CD8-positive, alpha-beta memory T cell (primary cell): ENCODE results near the gene CD300LG. TPM values are rescaled to one million over a fixed set of nuclear protein-coding genes. Genes with fewer than 3 reads are reported as not detected.
A peak's percentile ranks its signal among the peaks of the same experiment; 100 is the strongest.

Source experiments
- CTCF ChIA-PET: fragments of 350-600 bp; sonication (Branson Sonifier 250); formaldehyde crosslinking; loops from one replicate; lab custom pipeline; 2021; ENCODE audit warnings: antibody characterized with exemption; lab: Charles Lee
- POLR2A ChIA-PET: fragments of 350-600 bp; sonication (Branson Sonifier 250); formaldehyde crosslinking; loops from one replicate; lab custom pipeline; 2021; ENCODE audit warnings: antibody characterized with exemption; lab: Charles Lee
- DNase-seq, 5 donors: peaks; one replicate each; pipeline versions ENCODE4 v3.0.0 to v3.0.0-alpha.2; 2020 to 2022; ENCODE audit warnings: mixed read lengths in 1 of 5
- H3K27ac ChIP-seq: one replicate; pipeline ENCODE4 v1.7.0; 2013; ENCODE audit warnings: low read depth, mild to moderate bottlenecking, low read length, moderate library complexity
- H3K27me3 ChIP-seq: 2 replicates; pipeline ENCODE4 v1.7.0; 2013; ENCODE audit warnings: low read length, mild to moderate bottlenecking; ENCODE audit not compliant: insufficient read depth, poor library complexity, severe bottlenecking
- H3K36me3 ChIP-seq: 2 replicates; pipeline ENCODE4 v1.7.0; 2013; ENCODE audit warnings: mild to moderate bottlenecking, low read length, moderate library complexity; ENCODE audit not compliant: insufficient read depth
- H3K4me1 ChIP-seq: 2 replicates; pipeline ENCODE4 v1.7.0; 2013; ENCODE audit warnings: mild to moderate bottlenecking, low read length, moderate library complexity; ENCODE audit not compliant: insufficient read depth
- H3K4me3 ChIP-seq: 2 replicates; pipeline ENCODE4 v1.7.0; 2013; ENCODE audit warnings: mild to moderate bottlenecking, low read length
- H3K9me3 ChIP-seq: 2 replicates; pipeline ENCODE4 v1.7.0; 2013; ENCODE audit warnings: mild to moderate bottlenecking, low read length
- H3K27ac Mint-ChIP-seq, 8 donors: one replicate each; pipeline ENCODE4 v1.8.0; 2020 to 2021; ENCODE audit warnings: mixed read lengths in 8 of 8, mild to moderate bottlenecking in 6 of 8, inconsistent platforms in 3 of 8, moderate library complexity in 3 of 8
- H3K27me3 Mint-ChIP-seq, 2 donors: one replicate each; pipeline ENCODE4 v1.8.0; 2020 to 2021; ENCODE audit warnings: mixed read lengths in 2 of 2, mild to moderate bottlenecking in 1 of 2, moderate library complexity in 1 of 2
- H3K36me3 Mint-ChIP-seq, 3 donors: one replicate each; pipeline ENCODE4 v1.8.0; 2020 to 2021; ENCODE audit warnings: mixed read lengths in 3 of 3, inconsistent platforms in 1 of 3, mild to moderate bottlenecking in 1 of 3
- H3K4me1 Mint-ChIP-seq, 3 donors: one replicate each; pipeline ENCODE4 v1.8.0; 2020 to 2021; ENCODE audit warnings: mixed read lengths in 3 of 3, inconsistent platforms in 1 of 3, mild to moderate bottlenecking in 1 of 3
- H3K4me3 Mint-ChIP-seq, 7 donors: one replicate each; pipeline ENCODE4 v1.8.0; 2020 to 2021; ENCODE audit warnings: mixed read lengths in 7 of 7, mild to moderate bottlenecking in 6 of 7, moderate library complexity in 4 of 7, inconsistent platforms in 2 of 7
- H3K9me3 Mint-ChIP-seq, 5 donors: one replicate each; pipeline ENCODE4 v1.8.0; 2020 to 2022; ENCODE audit warnings: mixed read lengths in 5 of 5, mild to moderate bottlenecking in 3 of 5, moderate library complexity in 2 of 5, inconsistent platforms in 1 of 5
- polyA plus RNA-seq: library from polyadenylated mRNA; unstranded; fragments of 300-500 nt; fragmentation: Illumina TruSeq; gene quantifications from one replicate; pipeline ENCODE4 v1.2.3, GENCODE V29; 2021
- total RNA-seq, 2 experiments: library from RNA; stranded (reverse); gene quantifications; one replicate each; pipeline ENCODE4 v1.2.3, GENCODE V29; 2021

Gene CD300LG
- total and polyA plus RNA-seq, 3 experiments from 2014 or later = not detected

DNA sequence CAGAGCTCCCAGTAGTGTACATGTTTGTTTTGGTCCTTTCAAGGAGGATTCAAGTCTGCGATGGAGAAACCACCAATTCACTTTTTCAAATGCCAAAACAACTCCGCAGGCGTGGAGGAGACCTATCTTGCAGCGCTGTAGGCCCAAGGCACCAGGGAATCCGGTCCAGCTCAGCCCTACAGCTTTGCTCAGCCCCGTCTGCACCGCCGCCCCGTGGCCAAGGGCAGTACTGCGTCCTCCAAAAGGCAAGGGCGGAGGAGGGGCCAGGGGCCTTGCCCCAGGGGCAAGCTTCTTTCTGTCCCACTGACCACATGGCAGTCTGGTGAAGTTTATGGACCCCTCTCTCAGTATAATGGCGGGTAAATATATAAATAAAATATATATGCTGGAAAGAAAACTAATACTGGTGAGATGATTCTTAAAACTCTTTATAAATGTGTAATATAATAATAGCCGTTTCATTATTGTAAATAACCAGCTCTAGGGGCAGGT is 709 bp upstream of the CD300LG start:
- Mint-ChIP-seq H3K27ac (no peak overlapping the region), H3K9me3 (no peaks in the 10 kb centered on the region), H3K27me3 (peaks cover 10 to 39% of the 10 kb centered on the region in 2 donors), H3K36me3 (no peaks in the 10 kb centered on the region), H3K4me3 (no peak overlapping the region), H3K4me1 (no peaks in the 10 kb centered on the region)
- Histone ChIP-seq H3K27ac (no peak overlapping the region), H3K36me3 (no peaks in the 10 kb centered on the region), H3K4me3 (no peak overlapping the region), H3K9me3 (no peaks in the 10 kb centered on the region), H3K27me3 (no peaks in the 10 kb centered on the region), H3K4me1 (no peaks in the 10 kb centered on the region)
- peak; percentile 38 to 76 (median 60) for DNase-seq
- ChIA-PET POLR2A (no interaction called here), CTCF (interaction anchor here (0.8 to 2.2 kb wide), 10 partner anchors 13 to 154 kb away, joined by 3 to 7 read pairs (median 5); no protein-coding TSS in a partner anchor)

GRCh38 chr17:43848601-43849000 is 1.6 kb downstream of the CD300LG start:
- Histone ChIP-seq H3K36me3 (no peaks in the 10 kb centered on the region), H3K27me3 (no peaks in the 10 kb centered on the region), H3K27ac (no peak overlapping the region), H3K4me1 (no peaks in the 10 kb centered on the region), H3K9me3 (no peaks in the 10 kb centered on the region), H3K4me3 (no peak overlapping the region)
- DNase-seq = no peak
- Mint-ChIP-seq H3K27ac (no peak overlapping the region), H3K27me3 (peaks cover 5 to 50% of the 10 kb centered on the region in 2 donors), H3K36me3 (no peaks in the 10 kb centered on the region), H3K9me3 (no peaks in the 10 kb centered on the region), H3K4me1 (no peaks in the 10 kb centered on the region), H3K4me3 (no peak overlapping the region)
- ChIA-PET POLR2A (no interaction called here), CTCF (no interaction called here)

GRCh38 chr17:43849116-43849515 is 2.1 kb downstream of the CD300LG start:
- Mint-ChIP-seq H3K27me3 (peaks cover 8 to 54% of the 10 kb centered on the region in 2 donors), H3K9me3 (no peaks in the 10 kb centered on the region), H3K36me3 (no peaks in the 10 kb centered on the region), H3K27ac (no peak overlapping the region), H3K4me3 (no peak overlapping the region), H3K4me1 (no peaks in the 10 kb centered on the region)
- H3K9me3 ChIP-seq = no peaks in the 10 kb centered on the region
- no peaks in the 10 kb centered on the region for H3K27me3 ChIP-seq
- CTCF ChIA-PET = no interaction called here
- no peak for DNase-seq
- H3K27ac ChIP-seq = no peak overlapping the region
- H3K36me3 ChIP-seq = no peaks in the 10 kb centered on the region
- POLR2A ChIA-PET = no interaction called here
- H3K4me1 ChIP-seq = no peaks in the 10 kb centered on the region
- H3K4me3 ChIP-seq = no peak overlapping the region

DNA sequence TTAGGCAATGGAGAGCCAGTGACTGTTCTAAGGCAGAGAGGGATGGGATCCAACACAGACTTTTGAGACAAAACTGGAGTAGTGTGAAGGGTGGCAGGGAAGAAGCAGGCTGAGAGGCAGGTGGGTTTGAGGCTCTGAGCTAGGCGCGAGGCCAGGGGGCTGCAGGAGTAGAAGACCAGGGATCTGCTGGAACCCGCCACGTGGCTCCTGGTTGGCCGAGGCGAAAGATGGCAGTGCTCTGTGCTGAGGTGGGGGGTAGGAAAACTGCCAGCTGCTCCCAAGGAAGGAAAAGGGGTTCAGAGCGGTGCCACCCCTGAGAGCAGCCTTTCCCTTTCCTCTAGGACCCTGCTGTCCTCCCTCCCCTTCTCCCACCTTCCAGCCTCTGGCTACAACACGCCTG is 5.6 kb downstream of the CD300LG start:
- CTCF ChIA-PET = interaction anchor here (1.1 kb wide), 1 partner anchor 10 kb away, joined by 3 read pairs; no protein-coding TSS in a partner anchor
- H3K4me3 ChIP-seq = no peak overlapping the region
- H3K27me3 ChIP-seq = no peaks in the 10 kb centered on the region
- no peaks in the 10 kb centered on the region for H3K4me1 Mint-ChIP-seq
- peaks cover 0 to 2% (median 0%) of the 10 kb centered on the region in 5 donors for H3K9me3 Mint-ChIP-seq
- H3K27ac ChIP-seq = no peak overlapping the region
- H3K36me3 ChIP-seq = no peaks in the 10 kb centered on the region
- H3K4me1 ChIP-seq = no peaks in the 10 kb centered on the region
- H3K27ac Mint-ChIP-seq = peak overlapping the region in 1 of 8 donors; percentile 40
- H3K4me3 Mint-ChIP-seq = no peak overlapping the region
- H3K9me3 ChIP-seq = no peaks in the 10 kb centered on the region
- peaks cover 9 to 49% of the 10 kb centered on the region in 2 donors for H3K27me3 Mint-ChIP-seq
- POLR2A ChIA-PET = no interaction called here
- no peak for DNase-seq
- no peaks in the 10 kb centered on the region for H3K36me3 Mint-ChIP-seq

DNA sequence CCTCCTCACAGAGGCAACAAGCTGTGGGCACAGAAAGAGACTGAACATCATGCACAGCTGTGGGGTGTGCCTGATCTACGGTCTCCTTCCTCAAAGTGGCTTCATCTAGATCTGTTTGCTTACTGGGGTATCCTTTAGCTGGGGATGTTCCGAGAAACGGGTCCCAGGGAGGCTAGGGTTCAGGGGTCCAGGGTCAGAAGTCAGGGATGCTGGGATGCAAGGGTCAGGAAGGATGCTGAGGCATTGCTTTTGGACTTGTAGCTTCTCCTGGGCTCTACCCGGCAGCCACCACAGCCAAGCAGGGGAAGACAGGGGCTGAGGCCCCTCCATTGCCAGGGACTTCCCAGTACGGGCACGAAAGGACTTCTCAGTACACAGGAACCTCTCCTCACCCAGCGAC is 6.6 kb downstream of the CD300LG start:
- Histone ChIP-seq H3K4me3 (no peak overlapping the region), H3K4me1 (no peaks in the 10 kb centered on the region), H3K9me3 (no peaks in the 10 kb centered on the region), H3K27ac (no peak overlapping the region), H3K36me3 (no peaks in the 10 kb centered on the region), H3K27me3 (no peaks in the 10 kb centered on the region)
- Mint-ChIP-seq H3K27ac (no peak overlapping the region), H3K4me1 (no peaks in the 10 kb centered on the region), H3K36me3 (no peaks in the 10 kb centered on the region), H3K9me3 (peaks cover 0 to 2% (median 0%) of the 10 kb centered on the region in 5 donors), H3K4me3 (no peak overlapping the region), H3K27me3 (peaks cover 12 to 45% of the 10 kb centered on the region in 2 donors)
- ChIA-PET CTCF (interaction anchor here (1.1 kb wide), 1 partner anchor 11 kb away, joined by 3 read pairs; no protein-coding TSS in a partner anchor), POLR2A (no interaction called here)
- no peak for DNase-seq

DNA sequence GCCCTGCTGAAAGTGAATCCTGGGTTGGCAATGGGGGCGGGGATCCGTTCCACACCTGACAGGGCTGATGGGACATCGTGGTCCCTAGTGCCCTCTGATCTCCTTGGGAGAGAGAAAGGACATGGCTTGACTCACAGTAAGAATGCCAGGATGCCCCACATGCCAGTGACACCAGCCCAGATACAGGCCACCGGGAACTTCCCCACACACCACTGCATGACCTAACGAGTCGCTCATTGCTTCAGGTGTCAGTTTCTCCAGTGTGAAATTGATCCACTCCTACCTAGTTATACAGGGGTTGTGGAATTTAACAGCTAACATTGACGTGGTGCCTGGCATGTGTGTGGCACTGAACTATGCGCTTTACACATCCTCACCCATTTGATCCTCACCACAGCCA is 7.5 kb downstream of the CD300LG start:
- ChIA-PET CTCF (interaction anchor here (0.7 kb wide), 1 partner anchor 37 kb away, joined by 3 read pairs; no protein-coding TSS in a partner anchor), POLR2A (no interaction called here)
- peaks cover 0 to 2% (median 0%) of the 10 kb centered on the region in 5 donors for H3K9me3 Mint-ChIP-seq

GRCh38 chr17:43855061-43855460 is 8.1 kb downstream of the CD300LG start:
- Mint-ChIP-seq H3K27ac (no peak overlapping the region), H3K9me3 (peaks cover 0 to 2% (median 0%) of the 10 kb centered on the region in 5 donors), H3K27me3 (peaks cover 12 to 36% of the 10 kb centered on the region in 2 donors), H3K36me3 (no peaks in the 10 kb centered on the region), H3K4me3 (no peak overlapping the region), H3K4me1 (no peaks in the 10 kb centered on the region)
- Histone ChIP-seq H3K36me3 (no peaks in the 10 kb centered on the region), H3K27ac (no peak overlapping the region), H3K9me3 (no peaks in the 10 kb centered on the region), H3K4me1 (no peaks in the 10 kb centered on the region), H3K4me3 (no peak overlapping the region), H3K27me3 (no peaks in the 10 kb centered on the region)
- CTCF ChIA-PET = no interaction called here
- no peak for DNase-seq
- POLR2A ChIA-PET = no interaction called here

More for the DNA sequence above, 7.5 kb downstream of the CD300LG start:
- Mint-ChIP-seq H3K4me3 (no peak overlapping the region), H3K36me3 (no peaks in the 10 kb centered on the region), H3K27ac (peak overlapping the region in 1 of 8 donors; percentile 43), H3K27me3 (peaks cover 13 to 39% of the 10 kb centered on the region in 2 donors), H3K4me1 (no peaks in the 10 kb centered on the region)
- Histone ChIP-seq H3K4me1 (no peaks in the 10 kb centered on the region), H3K36me3 (no peaks in the 10 kb centered on the region), H3K27ac (no peak overlapping the region), H3K9me3 (no peaks in the 10 kb centered on the region), H3K4me3 (no peak overlapping the region), H3K27me3 (no peaks in the 10 kb centered on the region)
- no peak for DNase-seq

- Mint-ChIP-seq H3K27ac (no peak overlapping the region), H3K9me3 (peaks cover 0 to 2% (median 0%) of the 10 kb centered on the region in 5 donors), H3K4me3 (no peak overlapping the region), H3K36me3 (no peaks in the 10 kb centered on the region), H3K4me1 (no peaks in the 10 kb centered on the region), H3K27me3 (peaks cover 12 to 42% of the 10 kb centered on the region in 2 donors)
- H3K27me3 ChIP-seq = no peaks in the 10 kb centered on the region
- no peaks in the 10 kb centered on the region for H3K4me1 ChIP-seq
- H3K36me3 ChIP-seq = no peaks in the 10 kb centered on the region
- POLR2A ChIA-PET = no interaction called here
- no peak for DNase-seq
- CTCF ChIA-PET = interaction anchor here (1.0 kb wide), 1 partner anchor 15 kb away, joined by 4 read pairs; no protein-coding TSS in a partner anchor
- H3K9me3 ChIP-seq = no peaks in the 10 kb centered on the region
- no peak overlapping the region for H3K27ac ChIP-seq
- H3K4me3 ChIP-seq = no peak overlapping the region
Measured at GRCh38 chr17:43856141-43856540, 9.2 kb downstream of the CD300LG start.
